ENCODE measurements around the gene CRNN.

DNA sequence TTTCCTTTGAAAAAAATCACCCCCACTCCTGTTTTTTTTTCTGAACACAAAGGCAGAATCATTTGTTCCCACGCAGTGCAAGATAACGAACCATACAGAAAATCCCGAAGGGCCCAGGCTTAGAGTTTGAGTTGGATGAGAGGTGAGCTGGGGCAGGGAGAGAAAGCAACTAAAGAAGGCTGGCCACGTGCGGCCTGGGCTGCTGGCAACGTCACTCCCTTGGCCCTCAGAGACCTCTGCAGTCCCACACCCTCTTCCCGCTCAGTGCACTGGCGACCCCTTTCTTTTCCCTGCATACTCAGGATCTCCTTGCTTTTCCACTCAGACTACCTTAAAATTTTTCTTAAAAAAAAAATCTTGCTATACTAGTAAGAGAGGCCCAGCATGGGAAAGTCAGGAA lies 28.2 kb upstream of the CRNN start:
- no peak for TF ChIP-seq CTCF (conservative IDR thresholded peaks at IDR 0.05)
- TF ChIP-seq EZH2 (IDR thresholded peaks at IDR 0.05; ENCODE audit: low read depth): no peak
